ENCODE results near the gene DUS1L. TPM values are rescaled to one million over a fixed set of nuclear protein-coding genes. Genes with fewer than 3 reads are reported as not detected.

Gene DUS1L
- polyA plus RNA-seq, 1 of the 3 experiments (the other 2 are of a cell fraction): 163 TPM

DNA sequence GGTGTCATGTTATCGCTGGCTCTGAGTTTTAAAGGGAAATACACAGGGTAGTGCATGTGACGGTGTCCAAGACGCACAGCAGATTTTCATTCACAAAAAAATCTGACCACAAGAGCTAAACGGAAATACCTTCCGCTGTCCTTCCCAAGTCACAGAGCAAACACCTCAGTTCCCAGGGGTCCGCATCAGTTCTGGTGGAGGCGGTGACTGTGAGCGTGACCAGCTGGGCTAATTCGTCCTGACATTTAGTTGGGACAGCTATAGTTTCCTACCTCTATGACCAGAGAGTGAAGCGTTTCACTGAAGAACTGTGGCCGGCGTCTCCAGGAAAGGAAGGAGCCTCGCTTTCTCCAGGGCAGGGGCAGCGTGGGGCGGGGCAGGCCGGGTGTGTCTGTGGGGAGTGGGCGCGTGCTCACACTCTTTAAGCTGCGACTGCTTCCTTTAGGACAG is 42.9 kb upstream of the DUS1L start:
- ChIA-PET CTCF (interaction anchor here (0.8 to 5.2 kb wide), 8 partner anchors 8 to 148 kb away, joined by 3 to 45 read pairs (median 12); partner anchors contain the start of genes NOTUM and RAC3), POLR2A (interaction anchor here (0.6 to 0.7 kb wide), 2 partner anchors 10 to 582 kb away, joined by 3 read pairs; no protein-coding TSS in a partner anchor)
- TF ChIP-seq NFIC (IDR thresholded peaks at IDR 0.05; ENCODE audit: borderline replicate concordance) (no peak), TEAD4 (IDR thresholded peaks at IDR 0.05; ENCODE audit: borderline replicate concordance, insufficient read depth) (no peak), EZH2phosphoT487 (IDR thresholded peaks at IDR 0.05; ENCODE audit: borderline replicate concordance, low read depth) (no peak), FOXM1 (IDR thresholded peaks at IDR 0.05; ENCODE audit: low read depth) (no peak), NRF1 (IDR thresholded peaks at IDR 0.05; ENCODE audit: low read depth, low read length) (no peak), RCOR1 (IDR thresholded peaks at IDR 0.05; ENCODE audit: low read length) (no peak), TAF1 (IDR thresholded peaks at IDR 0.05; ENCODE audit: borderline replicate concordance, low read depth, low read length) (no peak), RAD21 (IDR thresholded peaks at IDR 0.05; ENCODE audit: low read length) (no peak), SIN3A (IDR thresholded peaks at IDR 0.05; ENCODE audit: borderline replicate concordance, low read depth, low read length) (no peak), RFX5 (IDR thresholded peaks at IDR 0.05; ENCODE audit: low read length) (no peak), POLR2AphosphoS5 (IDR thresholded peaks at IDR 0.05; ENCODE audit: low read depth, low read length) (no peak), ELF1 (IDR thresholded peaks at IDR 0.05) (no peak), FOXJ3 (CRISPR knock-in tag; IDR thresholded peaks at IDR 0.05) (no peak), SMC3 (IDR thresholded peaks at IDR 0.05; ENCODE audit: low read depth, low read length) (no peak), IRF3 (IDR thresholded peaks at IDR 0.05; ENCODE audit: low read depth, low read length) (no peak), CHD2 (IDR thresholded peaks at IDR 0.05; ENCODE audit: low read length, partially characterized antibody) (no peak), TCF12 (IDR thresholded peaks at IDR 0.05) (no peak)
- TF ChIP-seq, protein P1, sequence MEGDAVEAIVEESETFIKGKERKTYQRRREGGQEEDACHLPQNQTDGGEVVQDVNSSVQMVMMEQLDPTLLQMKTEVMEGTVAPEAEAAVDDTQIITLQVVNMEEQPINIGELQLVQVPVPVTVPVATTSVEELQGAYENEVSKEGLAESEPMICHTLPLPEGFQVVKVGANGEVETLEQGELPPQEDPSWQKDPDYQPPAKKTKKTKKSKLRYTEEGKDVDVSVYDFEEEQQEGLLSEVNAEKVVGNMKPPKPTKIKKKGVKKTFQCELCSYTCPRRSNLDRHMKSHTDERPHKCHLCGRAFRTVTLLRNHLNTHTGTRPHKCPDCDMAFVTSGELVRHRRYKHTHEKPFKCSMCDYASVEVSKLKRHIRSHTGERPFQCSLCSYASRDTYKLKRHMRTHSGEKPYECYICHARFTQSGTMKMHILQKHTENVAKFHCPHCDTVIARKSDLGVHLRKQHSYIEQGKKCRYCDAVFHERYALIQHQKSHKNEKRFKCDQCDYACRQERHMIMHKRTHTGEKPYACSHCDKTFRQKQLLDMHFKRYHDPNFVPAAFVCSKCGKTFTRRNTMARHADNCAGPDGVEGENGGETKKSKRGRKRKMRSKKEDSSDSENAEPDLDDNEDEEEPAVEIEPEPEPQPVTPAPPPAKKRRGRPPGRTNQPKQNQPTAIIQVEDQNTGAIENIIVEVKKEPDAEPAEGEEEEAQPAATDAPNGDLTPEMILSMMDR (IDR thresholded peaks at IDR 0.05): no peak
- TF ChIP-seq, protein P2, sequence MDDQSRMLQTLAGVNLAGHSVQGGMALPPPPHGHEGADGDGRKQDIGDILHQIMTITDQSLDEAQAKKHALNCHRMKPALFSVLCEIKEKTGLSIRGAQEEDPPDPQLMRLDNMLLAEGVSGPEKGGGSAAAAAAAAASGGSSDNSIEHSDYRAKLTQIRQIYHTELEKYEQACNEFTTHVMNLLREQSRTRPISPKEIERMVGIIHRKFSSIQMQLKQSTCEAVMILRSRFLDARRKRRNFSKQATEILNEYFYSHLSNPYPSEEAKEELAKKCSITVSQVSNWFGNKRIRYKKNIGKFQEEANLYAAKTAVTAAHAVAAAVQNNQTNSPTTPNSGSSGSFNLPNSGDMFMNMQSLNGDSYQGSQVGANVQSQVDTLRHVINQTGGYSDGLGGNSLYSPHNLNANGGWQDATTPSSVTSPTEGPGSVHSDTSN (IDR thresholded peaks at IDR 0.05): no peak
- TF ChIP-seq, protein P3, sequence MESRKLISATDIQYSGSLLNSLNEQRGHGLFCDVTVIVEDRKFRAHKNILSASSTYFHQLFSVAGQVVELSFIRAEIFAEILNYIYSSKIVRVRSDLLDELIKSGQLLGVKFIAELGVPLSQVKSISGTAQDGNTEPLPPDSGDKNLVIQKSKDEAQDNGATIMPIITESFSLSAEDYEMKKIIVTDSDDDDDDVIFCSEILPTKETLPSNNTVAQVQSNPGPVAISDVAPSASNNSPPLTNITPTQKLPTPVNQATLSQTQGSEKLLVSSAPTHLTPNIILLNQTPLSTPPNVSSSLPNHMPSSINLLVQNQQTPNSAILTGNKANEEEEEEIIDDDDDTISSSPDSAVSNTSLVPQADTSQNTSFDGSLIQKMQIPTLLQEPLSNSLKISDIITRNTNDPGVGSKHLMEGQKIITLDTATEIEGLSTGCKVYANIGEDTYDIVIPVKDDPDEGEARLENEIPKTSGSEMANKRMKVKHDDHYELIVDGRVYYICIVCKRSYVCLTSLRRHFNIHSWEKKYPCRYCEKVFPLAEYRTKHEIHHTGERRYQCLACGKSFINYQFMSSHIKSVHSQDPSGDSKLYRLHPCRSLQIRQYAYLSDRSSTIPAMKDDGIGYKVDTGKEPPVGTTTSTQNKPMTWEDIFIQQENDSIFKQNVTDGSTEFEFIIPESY (IDR thresholded peaks at IDR 0.05; ENCODE audit: borderline replicate concordance, low read depth): no peak
- Histone ChIP-seq H3K27ac (ENCODE audit: low read depth in 2 of 2, low read length in 1 of 2) (no peak overlapping the region; a peak in 1 of 4 replicates), H3K79me2 (ENCODE audit: insufficient read depth) (no peaks in the 10 kb centered on the region), H3K27me3 (ENCODE audit: insufficient read depth) (no peaks in the 10 kb centered on the region), H3K9me2 (no peaks in the 10 kb centered on the region), H3K4me1 (ENCODE audit: control insufficient read depth in 1 of 2, insufficient read depth in 2 of 2, low read depth in 1 of 2, low read length in 1 of 2) (peaks cover 11 to 41% of the 10 kb centered on the region in 2 experiments; a peak in 3 of 4 replicates), H4K20me1 (ENCODE audit: insufficient read depth) (no peaks in the 10 kb centered on the region), H3K4me3 (ENCODE audit: low read depth in 2 of 2, low read length in 1 of 2) (no peak overlapping the region), H2AFZ (ENCODE audit: low read depth) (no peak overlapping the region), H3K36me3 (replicated peaks in 1 of 2; ENCODE audit: control insufficient read depth in 1 of 2, insufficient read depth in 2 of 2, low read length in 1 of 2) (peaks cover 12 to 13% of the 10 kb centered on the region in 2 experiments), H3K4me2 (no peak overlapping the region), H3K9me3 (no peaks in the 10 kb centered on the region), H3F3A (replicated peaks; ENCODE audit: insufficient read depth) (peaks cover 7% of the 10 kb centered on the region), H3K9ac (no peak overlapping the region)
- DNase-seq: no peak
- WGBS (ENCODE audit: low lambda C conversion rate): 97% methylated on average over 19 of the region's 19 CpGs
